Frontal cortex (tissue), 4 donors: Measurements from ENCODE around the gene TFPT. TPM values are rescaled to one million over a fixed set of nuclear protein-coding genes. Genes with fewer than 3 reads are reported as not detected.

Source experiments
- DNase-seq, 2 donors: peaks; one replicate each; pipeline ENCODE4 v3.0.0; 2012; ENCODE audit warnings: low spot score in 2 of 2
- FAIRE-seq: peaks from 2 replicates; lab custom pipeline; 2012; peaks lifted over from hg19 to GRCh38; lab: Jason Lieb, UNC
- total RNA-seq: library from RNA; depleted of rRNA; stranded (reverse); fragments of >200 nt; gene quantifications from one replicate; pipeline ENCODE4 v1.2.3, GENCODE V29; 2014
- donor health status: control.
- donor health status: control.
- donor health status: control.

The TFPT gene, protein sequence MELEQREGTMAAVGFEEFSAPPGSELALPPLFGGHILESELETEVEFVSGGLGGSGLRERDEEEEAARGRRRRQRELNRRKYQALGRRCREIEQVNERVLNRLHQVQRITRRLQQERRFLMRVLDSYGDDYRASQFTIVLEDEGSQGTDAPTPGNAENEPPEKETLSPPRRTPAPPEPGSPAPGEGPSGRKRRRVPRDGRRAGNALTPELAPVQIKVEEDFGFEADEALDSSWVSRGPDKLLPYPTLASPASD
- total RNA-seq = 6.5 TPM

DNA sequence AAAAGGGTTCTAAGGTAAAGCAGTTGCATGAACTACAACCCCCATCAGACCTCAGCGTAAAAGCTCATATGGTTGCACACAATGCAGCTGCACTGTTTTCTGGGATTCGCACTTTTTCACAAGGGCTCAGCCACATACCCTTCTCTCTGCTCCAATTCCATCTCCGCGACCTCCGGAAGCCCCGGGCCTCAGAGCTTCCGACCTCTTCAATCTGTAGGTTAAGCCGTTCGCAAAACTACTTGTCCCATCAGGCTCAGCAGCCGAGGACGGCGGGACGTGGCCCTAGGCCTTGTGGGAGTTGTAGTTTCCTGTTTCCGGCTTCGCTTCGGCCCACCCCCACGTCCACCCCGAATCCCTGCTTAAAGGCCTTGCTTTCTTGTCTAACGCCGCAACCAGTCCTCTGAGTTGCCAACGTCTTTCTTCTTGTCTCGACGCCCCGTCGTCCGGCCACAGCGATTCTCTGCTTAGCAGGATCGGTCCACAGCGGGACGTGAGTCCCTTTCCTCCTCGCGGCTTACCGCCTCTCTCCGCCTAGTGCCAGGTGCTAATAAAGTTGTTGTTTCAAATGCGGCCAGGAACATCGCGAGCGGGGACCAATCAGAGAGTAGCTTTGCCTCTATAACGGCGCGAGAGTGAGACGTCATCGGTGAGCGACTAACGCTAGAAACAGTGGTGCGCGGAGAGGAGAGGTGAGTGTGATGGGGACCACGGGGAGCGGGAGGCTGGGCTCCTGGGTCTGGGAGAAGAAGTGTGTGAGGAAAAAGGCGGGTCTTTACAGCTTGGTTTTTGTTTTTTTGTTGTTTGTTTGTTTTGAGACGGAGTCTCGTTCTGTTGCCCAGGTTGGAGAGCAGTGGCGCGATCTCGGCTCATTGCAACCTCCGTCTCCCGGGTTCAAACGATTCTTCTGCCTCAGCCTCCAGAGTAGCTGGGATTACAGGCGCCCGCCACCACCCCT is at the start of gene TFPT, which contains the start of gene PRPF31:
TFPT (minus strand) TSS at position 549 of the 955 bp plus-strand sequence; CDS start at position 161, 388 bp downstream.
PRPF31 (plus strand) TSS at position 646 of the 955 bp plus-strand sequence. CDS start 2,525 bp downstream, outside the sequence.
- DNase-seq = peak; percentile 90 to 95
- no peak for FAIRE-seq

DNA sequence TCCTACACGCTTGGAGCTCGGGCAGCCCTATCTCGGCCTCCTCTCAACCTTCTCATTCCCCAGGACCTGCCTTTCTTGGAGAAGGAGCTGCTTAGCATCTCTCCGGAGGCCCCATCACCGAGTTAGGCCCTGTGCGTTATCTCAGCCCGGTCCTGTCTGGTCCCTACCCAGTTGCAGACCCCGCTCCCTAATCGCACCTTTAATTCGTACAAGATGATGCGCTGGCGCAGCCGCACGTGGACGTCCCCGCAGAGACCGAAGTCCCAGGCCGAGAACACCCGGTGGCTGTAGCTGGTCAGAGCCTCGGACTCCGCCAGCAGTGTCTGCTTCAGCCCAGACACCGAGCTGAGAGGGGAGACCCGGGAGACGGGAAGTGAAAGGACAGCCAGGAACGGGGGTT is 49.8 kb upstream of the TFPT start:
- DNase-seq (no peak), FAIRE-seq (no peak)

DNA sequence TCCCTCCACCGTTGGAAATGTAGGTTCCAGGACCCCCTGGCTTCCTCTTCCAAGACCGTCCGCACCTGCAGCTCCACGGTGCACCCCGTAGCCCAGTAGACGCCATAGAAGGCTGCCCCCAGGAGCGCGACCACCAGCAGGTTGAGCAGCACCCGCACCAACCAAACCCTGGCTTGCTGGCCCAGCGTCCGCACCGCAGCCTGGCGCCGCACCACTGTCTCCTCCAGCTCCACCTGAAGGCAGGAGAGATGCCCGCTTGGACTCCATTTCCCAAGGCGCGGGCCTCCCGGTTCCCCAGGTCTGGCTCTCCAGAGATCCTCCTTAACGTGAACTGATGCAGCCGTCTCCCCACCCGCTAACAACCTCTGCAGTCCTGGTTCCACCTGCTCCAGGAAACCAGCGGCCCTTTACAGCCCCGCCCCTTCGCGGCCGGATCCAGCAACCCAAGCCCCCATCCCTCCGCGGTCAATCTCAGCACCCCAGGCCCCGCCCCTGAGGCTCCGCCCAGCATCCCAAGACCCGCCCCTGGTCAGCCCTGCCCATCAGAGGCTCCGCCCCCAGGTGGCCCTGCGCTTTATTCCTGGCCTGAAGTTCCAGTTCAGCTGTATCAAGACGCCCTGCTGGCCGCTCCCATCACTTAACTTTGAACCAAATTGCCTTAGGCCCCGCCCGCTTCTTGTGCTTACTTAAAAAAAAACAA is 49.1 kb upstream of the TFPT start:
- DNase-seq = no peak
- FAIRE-seq = no peak

DNA sequence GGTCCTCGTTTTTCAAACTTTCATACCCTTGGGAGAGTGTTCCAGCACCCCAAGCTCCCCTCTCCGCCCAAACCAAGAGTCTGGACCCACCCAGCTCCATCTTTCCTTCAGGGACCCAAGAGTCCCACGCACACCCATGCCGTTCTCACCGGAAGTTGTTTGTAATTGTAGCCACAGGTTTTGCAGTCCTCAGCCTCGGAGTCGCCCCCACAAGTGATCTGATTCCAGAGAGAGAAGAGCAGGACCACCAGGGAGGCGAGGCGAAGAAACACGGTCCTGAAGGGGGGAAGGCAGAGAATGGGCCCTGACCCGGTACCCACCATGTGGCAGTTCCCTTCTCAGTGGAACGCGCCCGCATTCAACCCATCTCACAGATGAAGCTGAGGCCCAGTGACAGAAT is 47.4 kb upstream of the TFPT start:
- no peak for DNase-seq
- FAIRE-seq = no peak

DNA sequence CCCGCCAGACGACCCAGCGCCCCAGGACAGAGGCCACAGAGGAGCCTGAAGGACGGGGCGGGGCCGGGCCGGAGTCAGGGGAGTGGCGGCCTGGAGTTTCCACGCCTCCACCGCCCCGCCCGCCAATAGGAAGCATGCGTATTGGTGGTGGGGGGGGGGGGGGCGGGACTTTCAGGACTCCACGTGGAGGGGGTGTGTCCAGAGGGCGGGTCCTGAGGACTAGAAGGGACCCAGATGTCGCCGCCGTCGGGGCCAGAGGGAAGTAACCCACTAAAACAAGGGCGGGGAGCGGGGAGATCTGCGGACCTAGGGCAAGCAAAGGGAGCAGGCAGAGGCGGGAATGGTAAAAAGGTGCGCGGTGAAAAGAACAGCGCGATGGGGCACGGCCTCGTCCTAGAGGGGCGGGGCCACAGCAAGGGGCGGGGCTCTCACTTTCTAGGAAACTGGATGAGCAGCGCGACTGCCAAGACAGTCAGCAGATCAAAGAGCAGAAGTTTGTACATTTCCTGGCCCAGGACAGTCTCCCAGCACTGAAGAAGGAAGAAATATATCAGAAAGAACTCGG is 46.9 kb upstream of the TFPT start:
- peak; percentile 61 to 74 for DNase-seq
- no peak for FAIRE-seq

DNA sequence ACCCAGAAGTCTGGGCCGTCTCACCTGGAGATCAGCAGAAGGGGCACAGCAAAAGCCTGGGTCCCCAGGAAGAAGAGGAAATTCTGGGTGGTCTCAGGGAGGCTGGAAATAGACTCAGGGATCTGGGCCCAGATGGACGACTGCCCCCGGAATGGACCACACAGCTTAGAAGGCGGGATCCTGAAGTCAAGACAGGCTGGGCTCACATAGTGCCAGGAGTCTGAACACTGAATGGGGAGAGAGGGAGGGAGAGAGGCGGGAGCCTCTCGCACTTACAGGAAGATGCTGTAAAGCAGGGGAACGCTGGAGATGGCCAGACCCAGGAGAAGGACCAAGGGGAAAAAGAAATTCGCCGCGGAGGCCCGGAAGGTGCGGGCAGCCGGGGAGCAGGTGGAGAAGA is 45.4 kb upstream of the TFPT start:
- DNase-seq (no peak), FAIRE-seq (no peak)

DNA sequence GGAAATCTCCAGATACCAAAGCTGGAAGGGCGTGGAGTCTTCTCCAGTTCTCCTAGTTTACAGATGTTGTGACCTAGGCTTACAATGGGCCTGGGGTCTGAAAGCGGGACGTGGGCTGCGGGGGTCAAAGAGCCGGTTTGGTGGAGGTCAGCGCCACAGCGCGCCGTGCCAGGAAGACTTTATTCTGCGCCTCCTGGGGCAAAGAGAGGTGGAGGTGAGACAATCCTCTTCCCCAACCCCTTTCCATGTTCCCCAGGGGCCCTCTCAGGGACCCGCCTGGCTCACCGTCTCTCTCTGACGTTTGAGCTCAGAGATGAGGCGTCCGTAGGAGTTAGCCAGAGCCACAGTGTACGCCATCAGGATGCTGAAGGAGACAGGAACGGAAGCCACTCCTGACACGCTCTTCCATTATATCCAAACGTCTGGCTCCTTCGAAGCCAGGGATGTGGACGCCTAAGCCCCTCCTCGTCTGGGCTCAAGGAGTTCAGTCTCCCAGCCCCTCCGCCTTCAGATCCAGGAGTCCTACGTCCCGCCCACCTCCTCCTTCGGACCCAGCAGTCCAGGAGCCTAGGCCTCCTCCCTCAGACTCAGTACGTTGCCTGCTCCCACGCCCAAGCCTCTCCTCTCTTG is 44.8 kb upstream of the TFPT start:
- DNase-seq = peak in 1 of 2 donors; percentile 51
- FAIRE-seq = no peak

DNA sequence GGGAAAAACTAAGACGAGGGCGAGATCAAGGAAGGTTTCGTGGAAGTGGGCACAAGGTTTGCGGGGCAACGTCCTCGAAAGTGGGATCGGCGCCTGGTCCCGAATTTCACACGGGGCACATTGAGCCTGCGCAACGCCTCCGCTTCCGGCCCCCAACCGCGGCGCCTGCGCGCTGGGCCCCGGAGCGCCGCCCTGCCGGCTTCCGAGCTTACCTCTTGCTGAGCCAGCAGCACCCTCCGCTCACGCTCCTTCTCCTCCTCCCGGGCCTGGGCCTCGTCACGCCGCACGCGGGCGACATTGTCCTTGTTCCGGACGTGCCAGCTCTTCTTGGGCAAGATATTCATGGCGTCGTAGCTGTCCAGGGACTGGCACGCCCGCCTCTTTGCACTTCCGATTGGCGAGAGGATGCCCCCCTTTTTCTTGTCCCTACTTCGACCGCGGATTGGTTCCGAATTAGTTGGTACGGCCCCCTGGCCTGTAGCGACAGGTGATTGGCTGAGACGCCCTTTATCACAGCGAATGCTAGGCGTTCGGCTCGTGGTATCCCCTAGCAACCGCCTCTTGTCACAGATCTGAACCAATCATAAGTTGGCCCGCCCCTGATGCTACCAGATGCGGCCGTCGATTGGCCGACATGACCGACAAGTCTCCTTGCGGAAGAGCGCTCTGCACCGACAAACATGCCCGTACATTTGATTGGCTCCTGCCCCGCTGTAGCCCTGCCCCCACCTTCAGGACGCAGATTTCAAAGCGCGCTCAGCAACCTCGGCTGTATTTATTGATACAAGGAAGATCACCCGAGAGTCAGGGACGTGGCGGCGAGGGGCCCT is 44.1 kb upstream of the TFPT start, which contains the start of gene LENG1:
LENG1 (minus strand) TSS at position 370 of the 830 bp plus-strand sequence; CDS start at position 344, 26 bp downstream.
- DNase-seq (peak; percentile 99 to 100), FAIRE-seq (peak; percentile 99)

DNA sequence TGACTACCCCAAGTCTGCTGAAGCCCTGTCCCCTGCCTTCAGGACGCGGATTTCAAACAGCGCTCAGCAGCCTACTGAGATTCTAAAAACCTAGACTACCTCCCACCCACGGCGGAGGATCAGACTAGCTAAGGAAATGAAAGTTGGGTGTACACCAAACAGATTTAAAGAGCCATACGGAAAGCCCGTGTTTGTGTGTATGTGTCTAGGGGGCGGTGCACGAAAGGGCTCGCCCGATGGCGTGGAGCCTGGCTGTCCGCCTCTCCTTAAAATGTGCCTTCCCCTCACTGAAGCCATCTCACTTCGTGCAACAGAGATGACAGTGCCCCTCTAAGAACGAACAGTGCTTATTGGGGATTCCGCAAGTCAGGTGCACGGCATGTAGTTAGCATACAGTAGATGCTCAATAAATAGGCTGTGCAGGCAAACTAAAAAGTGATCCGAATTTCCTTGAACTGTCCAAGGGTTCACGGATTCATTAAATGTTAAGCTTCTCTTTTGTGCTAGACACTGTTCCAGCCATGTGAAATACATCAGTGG is 43.4 kb upstream of the TFPT start:
- FAIRE-seq = no peak
- peak in 1 of 2 donors; percentile 52 for DNase-seq

DNA sequence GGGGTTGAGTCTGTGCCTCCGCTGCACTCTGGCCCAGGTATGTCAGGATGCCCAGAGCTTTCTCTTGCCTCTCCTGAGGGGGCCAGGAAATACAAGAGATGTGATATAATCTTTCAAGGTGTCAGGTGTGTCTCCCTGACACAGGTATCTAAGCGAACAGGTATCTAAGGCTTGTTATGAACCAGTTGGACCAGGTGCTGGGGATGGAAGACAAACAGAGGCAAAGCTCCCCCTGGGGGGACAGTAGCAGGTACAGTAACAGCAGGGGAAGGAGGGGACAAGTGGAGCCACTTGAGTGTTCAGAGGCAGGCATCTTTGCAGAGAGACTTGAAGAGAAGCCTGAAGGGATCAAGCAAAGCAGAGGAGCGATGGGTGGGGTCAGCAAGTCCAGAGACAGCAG is 41.5 kb upstream of the TFPT start:
- no peak for DNase-seq
- no peak for FAIRE-seq

DNA sequence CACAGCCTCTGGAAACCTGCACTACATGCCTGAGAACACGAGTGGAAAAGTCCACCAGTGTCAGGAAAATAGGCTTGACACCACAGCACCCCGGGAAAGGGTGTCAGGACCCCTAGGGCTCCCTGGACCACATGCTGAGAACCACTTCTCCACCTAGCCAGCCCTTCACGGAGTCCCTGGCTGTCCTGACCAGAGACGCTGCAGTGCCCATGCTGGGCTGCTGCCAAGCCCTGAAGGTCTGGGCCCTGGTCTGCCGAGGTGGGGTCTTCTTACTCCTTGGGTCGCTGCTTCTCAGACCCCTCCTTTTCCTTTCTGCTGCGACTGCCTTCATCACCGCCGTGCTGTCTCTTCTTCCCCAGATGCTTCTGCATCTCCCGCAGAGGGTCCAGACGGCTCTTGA is 41.0 kb upstream of the TFPT start:
- no peak for DNase-seq
- FAIRE-seq = no peak

DNA sequence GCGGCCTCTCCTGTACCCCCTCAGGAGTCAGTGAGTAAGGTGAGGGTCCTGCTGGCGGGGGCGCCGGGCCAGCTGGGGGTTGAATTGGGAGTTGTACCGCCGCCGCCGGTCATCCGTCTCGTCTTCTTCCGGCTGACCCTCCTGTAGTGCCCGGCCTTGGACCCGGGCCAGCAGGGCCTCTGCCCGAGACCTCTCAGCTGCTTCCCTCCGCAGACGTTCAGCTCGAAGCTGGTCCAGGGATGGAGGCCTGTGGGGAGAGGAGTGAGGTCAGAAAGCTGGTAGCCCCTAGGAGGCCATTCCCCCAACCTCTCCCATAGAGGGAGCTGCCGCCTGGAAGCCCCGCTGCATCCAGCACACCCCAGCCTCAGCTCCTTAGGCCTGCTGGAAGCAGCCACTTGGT is 40.2 kb upstream of the TFPT start:
- DNase-seq (no peak), FAIRE-seq (no peak)

DNA sequence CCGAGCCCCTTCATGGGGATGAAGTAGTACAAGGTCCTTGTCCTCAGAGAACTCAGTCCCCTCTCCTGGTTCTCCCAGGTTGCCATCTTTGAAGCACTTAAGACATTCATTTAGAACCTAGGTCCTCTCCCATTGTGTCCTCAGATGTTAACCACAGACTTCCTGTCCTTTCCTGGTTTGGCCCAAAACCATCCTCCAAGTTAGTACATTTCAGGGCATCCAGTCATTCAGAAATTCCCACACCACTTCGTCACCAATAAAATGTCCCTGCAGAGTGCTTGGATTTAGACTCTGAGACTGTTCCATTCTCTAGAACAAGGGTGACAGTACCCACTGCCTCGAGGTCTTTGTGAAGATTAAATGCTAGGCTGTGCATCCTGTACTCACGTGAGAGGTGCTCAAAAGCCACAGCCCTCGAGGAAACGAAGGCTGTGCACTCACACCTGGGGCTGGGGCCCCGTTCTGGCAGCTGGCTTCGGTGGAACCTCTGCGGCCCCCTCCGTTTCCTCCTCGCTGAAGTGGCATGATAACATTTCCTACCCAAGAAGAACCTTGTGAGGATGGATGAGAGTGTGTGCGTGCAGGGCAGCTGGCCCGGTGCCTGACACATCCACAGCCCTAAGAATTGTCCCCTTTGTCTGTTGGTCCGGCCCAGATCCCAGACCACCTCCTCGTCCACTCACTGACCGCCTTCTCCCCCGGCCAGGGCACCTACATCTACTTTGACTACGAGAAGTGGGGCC is 39.3 kb upstream of the TFPT start:
- FAIRE-seq (no peak), DNase-seq (no peak)

DNA sequence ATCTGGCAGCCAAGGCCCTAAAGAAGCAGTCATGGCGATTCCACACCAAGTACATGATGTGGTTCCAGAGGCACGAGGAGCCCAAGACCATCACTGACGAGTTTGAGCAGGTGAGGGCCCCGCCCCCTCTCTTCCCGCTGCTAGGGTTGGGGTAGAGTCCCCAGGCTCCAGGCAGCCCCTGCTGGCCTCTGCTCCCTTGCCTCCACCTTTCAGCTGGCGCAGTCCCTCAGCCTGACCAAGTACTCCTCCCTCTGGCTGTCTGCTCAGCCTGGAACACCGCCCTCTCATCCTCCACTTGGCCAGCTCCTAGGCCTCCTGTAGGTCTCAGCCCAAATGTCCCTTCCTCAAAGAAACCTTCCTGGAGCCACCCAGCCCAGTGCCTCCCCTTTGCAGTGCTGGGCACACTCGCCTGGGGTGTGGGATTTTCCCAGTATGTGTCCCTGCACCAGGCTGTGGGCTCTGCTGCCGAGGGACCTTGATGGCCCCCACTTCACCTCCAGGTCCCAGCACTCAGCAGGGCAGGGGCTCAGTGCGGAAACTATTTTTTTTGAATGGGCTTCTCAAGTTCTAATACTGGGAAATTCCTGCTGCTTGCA is 38.4 kb upstream of the TFPT start:
- FAIRE-seq = no peak
- DNase-seq = no peak

DNA sequence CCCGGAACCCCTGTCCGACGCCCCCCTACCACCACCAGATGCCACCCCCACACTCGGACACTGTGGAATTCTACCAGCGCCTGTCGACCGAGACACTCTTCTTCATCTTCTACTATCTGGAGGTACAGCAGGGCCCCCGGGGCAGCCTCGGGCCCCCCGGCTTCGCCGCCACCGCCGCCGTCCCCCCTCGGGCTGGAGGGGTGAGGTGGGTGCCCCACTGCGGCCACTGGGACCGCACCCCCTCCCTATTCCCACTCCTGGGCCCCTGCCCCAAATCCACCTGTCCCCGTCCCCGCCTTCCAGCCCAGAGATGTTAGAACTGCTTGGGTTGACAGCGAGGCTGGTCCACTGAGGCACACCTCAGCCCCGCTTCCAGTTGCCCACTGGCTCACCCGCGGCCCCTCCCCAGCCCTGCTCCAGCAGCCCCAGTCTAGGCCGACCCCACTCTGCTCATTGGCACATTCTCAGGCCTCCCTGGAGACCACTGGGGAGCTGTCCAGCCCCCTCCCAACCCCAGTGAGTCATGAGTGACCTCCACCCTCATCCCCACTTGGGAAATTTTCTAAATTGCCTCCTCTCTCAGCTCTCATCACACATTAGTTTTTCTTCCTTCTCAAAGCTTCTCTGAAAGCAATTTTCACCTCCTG is 37.5 kb upstream of the TFPT start:
- FAIRE-seq = no peak

DNA sequence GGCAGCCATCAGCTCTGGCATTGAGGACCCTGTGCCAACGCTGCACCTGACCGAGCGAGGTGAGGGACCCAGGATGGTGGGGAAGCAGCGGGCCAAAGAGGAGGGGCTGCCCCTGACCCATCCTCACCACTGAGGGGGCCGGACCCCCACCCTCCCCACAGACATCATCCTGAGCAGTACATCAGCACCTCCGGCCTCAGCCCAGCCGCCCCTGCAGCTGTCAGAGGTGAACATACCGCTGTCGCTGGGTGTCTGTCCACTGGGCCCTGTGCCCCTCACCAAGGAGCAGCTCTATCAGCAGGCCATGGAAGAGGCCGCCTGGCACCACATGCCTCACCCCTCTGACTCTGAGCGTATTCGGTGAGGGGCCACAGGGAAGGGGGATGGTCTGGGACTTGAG is 36.8 kb upstream of the TFPT start:
- FAIRE-seq = no peak
- DNase-seq = no peak

More for the DNA sequence above, 37.5 kb upstream of the TFPT start:
- no peak for DNase-seq
